IMR-90 (cell line): ENCODE data around the gene ZNF780B. TPM values are rescaled to one million over a fixed set of nuclear protein-coding genes. Genes with fewer than 3 reads are reported as not detected.

Experiments
- ATAC-seq: fragments of 200-7000 bp; cut with Tn5 transposase; 2 replicates; pipeline ENCODE4 v1.9.1; 2020; ENCODE audit warnings: low read depth, mild to moderate bottlenecking, moderate library complexity
- BruUV-seq: library from RNA; stranded (reverse); fragments of 400-500 nt; replicated peaks from 2 replicates; lab custom pipeline; 2021; lab: Mats Ljungman, UMichigan
- CTCF ChIA-PET: fragments of 300-600 bp; formaldehyde crosslinking; extraction: SDS; loops from one replicate; lab custom pipeline; 2021; ENCODE audit warnings: antibody characterized with exemption; lab: Yijun Ruan, JAX
- POLR2A ChIA-PET: fragments of 300-600 bp; sonication (Branson Sonifier 250); formaldehyde crosslinking; loops from one replicate; lab custom pipeline; 2022; ENCODE audit warnings: antibody characterized with exemption; ENCODE audit not compliant: unreplicated experiment; lab: Charles Lee
- DNase-seq: peaks from one replicate; pipeline ENCODE4 v3.0.0; 2013
- H2AFZ ChIP-seq: replicated peaks from 2 replicates; pipeline ENCODE3; 2013; ENCODE audit warnings: low read length, mild to moderate bottlenecking; ENCODE audit not compliant: poor library complexity
- H2AK5ac ChIP-seq: 2 replicates; pipeline ENCODE4 v1.6.1; 2013; ENCODE audit warnings: low read depth, low read length, inconsistent platforms
- H2AK9ac ChIP-seq: replicated peaks from 2 replicates; pipeline ENCODE3; 2013; ENCODE audit warnings: mild to moderate bottlenecking, low read depth, low read length, moderate library complexity; ENCODE audit not compliant: poor library complexity
- H2BK120ac ChIP-seq: 2 replicates; pipeline ENCODE4 v1.6.1; 2013; ENCODE audit warnings: low read depth, low read length, inconsistent platforms
- H2BK15ac ChIP-seq: 3 replicates; pipeline ENCODE4 v1.6.1; 2013; ENCODE audit warnings: low read depth, low read length, inconsistent platforms
- H2BK20ac ChIP-seq: 2 replicates; pipeline ENCODE4 v1.6.1; 2013; ENCODE audit warnings: low read depth, mild to moderate bottlenecking, inconsistent platforms, low read length, moderate library complexity
- H2BK5ac ChIP-seq: 2 replicates; pipeline ENCODE4 v1.6.1; 2013; ENCODE audit warnings: mild to moderate bottlenecking, low read depth, low read length, inconsistent platforms; ENCODE audit not compliant: poor library complexity, severe bottlenecking
- H3K14ac ChIP-seq: replicated peaks from 2 replicates; pipeline ENCODE4 v1.6.1; 2013; ENCODE audit warnings: low read depth, low read length, inconsistent platforms
- H3K18ac ChIP-seq: 2 replicates; pipeline ENCODE4 v1.6.1; 2013; ENCODE audit warnings: low read depth, low read length, control low read depth
- H3K23ac ChIP-seq: 2 replicates; pipeline ENCODE4 v1.6.1; 2013; ENCODE audit warnings: low read depth, low read length, inconsistent platforms
- H3K27ac ChIP-seq: 2 replicates; pipeline ENCODE4 v1.5.1; 2013; ENCODE audit warnings: mild to moderate bottlenecking, control low read depth, low read length; ENCODE audit not compliant: insufficient read depth
- H3K27me3 ChIP-seq: 2 replicates; pipeline ENCODE4 v1.6.1; 2013; ENCODE audit warnings: low read length; ENCODE audit not compliant: control insufficient read depth, insufficient read depth
- H3K36me3 ChIP-seq: 2 replicates; pipeline ENCODE4 v1.6.1; 2013; ENCODE audit warnings: low read length, mixed read lengths; ENCODE audit not compliant: control insufficient read depth, insufficient read depth
- H3K4ac ChIP-seq: 2 replicates; pipeline ENCODE4 v1.6.1; 2013; ENCODE audit warnings: low read depth, low read length, inconsistent platforms
- H3K4me1 ChIP-seq: 2 replicates; pipeline ENCODE4 v1.6.1; 2013; ENCODE audit warnings: low read length, mixed read lengths; ENCODE audit not compliant: control insufficient read depth, insufficient read depth
- H3K4me2 ChIP-seq: 2 replicates; pipeline ENCODE4 v1.6.1; 2013; ENCODE audit warnings: low read depth, mild to moderate bottlenecking, control low read depth, low read length, moderate library complexity
- H3K4me3 ChIP-seq: 2 replicates; pipeline ENCODE4 v1.5.1; 2013; ENCODE audit warnings: low read depth, mild to moderate bottlenecking, control low read depth, low read length, moderate library complexity; ENCODE audit not compliant: insufficient read depth
- H3K56ac ChIP-seq: 2 replicates; pipeline ENCODE4 v1.6.1; 2013; ENCODE audit warnings: low read length, inconsistent platforms; ENCODE audit not compliant: insufficient read depth; ENCODE audit errors: extremely low read depth
- H3K79me1 ChIP-seq, 2 experiments: 2 replicates each; pipeline ENCODE4 v1.6.1; 2013; ENCODE audit warnings: low read length in 2 of 2, inconsistent platforms in 1 of 2, low read depth in 1 of 2
- H3K9ac ChIP-seq: 2 replicates; pipeline ENCODE4 v1.6.1; 2013; ENCODE audit warnings: low read depth, low read length, control low read depth
- H3K9me1 ChIP-seq: 2 replicates; pipeline ENCODE4 v1.6.1; 2013; ENCODE audit warnings: low read length, inconsistent platforms; ENCODE audit not compliant: insufficient read depth
- H3K9me3 ChIP-seq: 2 replicates; pipeline ENCODE4 v1.6.1; 2013; ENCODE audit warnings: low read length; ENCODE audit not compliant: control insufficient read depth, insufficient read depth
- H4K20me1 ChIP-seq: 2 replicates; pipeline ENCODE4 v1.6.1; 2013; ENCODE audit warnings: low read length, inconsistent platforms; ENCODE audit not compliant: insufficient read depth
- H4K5ac ChIP-seq: 2 replicates; pipeline ENCODE4 v1.6.1; 2013; ENCODE audit warnings: mild to moderate bottlenecking, low read depth, low read length, control low read depth
- H4K8ac ChIP-seq, 2 experiments: 2 replicates each; pipeline ENCODE4 v1.6.1; 2013; ENCODE audit warnings: low read depth in 2 of 2, low read length in 2 of 2, control low read depth in 1 of 2, inconsistent platforms in 1 of 2
- H4K91ac ChIP-seq: 2 replicates; pipeline ENCODE4 v1.6.1; 2013; ENCODE audit warnings: low read depth, low read length, inconsistent platforms; ENCODE audit not compliant: insufficient read depth
- FOS ChIP-seq: fragments of 150-350 bp; IDR thresholded peaks from 2 replicates; pipeline ENCODE4 v1.6.1; 2016; ENCODE audit warnings: low read depth, low read length
- POLR2A ChIP-seq: IDR thresholded peaks from 2 replicates; pipeline ENCODE4 v1.6.1; 2012; ENCODE audit warnings: mild to moderate bottlenecking, low read depth, low read length
- RAD21 ChIP-seq: IDR thresholded peaks from 2 replicates; pipeline ENCODE4 v1.6.1; 2012; ENCODE audit warnings: low read length, improper control_type of control experiment
- WGBS, 2 experiments: methylation state at CpG; one replicate each; pipeline versions ENCODE4 v1.1.5 to v1.1.7; 2013; ENCODE audit warnings: missing lambda C conversion rate in 2 of 2; ENCODE audit not compliant: insufficient read length in 1 of 2; ENCODE audit errors: extremely low coverage in 2 of 2; 5-methylcytosine and 5-hydroxymethylcytosine counted together
- dilution Hi-C: fragments of 300-500 bp; cut with HindIII; formaldehyde crosslinking; loops from one replicate; pipeline ENCODE4 v1.14.3; 2018; ENCODE audit warnings: low sequenced_read_pairs; ENCODE audit not compliant: unreplicated experiment
- in situ Hi-C: fragments of 300-500 bp; cut with MboI; formaldehyde crosslinking; loops from 3 replicates; pipeline ENCODE4 v1.14.3; 2019; ENCODE audit warnings: low sequenced_read_pairs, inconsistent platforms, mixed read lengths
- intact Hi-C: fragments of 100-400 bp; cut with micrococcal nuclease; formaldehyde crosslinking; loops from 2 replicates; pipeline ENCODE4 v1.10.0; 2022
- polyA plus RNA-seq, 3 experiments: library from polyadenylated mRNA; depleted of rRNA; stranded (reverse); fragments of >200 nt; gene quantifications; 2 replicates each; pipeline ENCODE4 v1.2.3, GENCODE V29; 2012; ENCODE audit warnings: low replicate concordance in 1 of 3
- total RNA-seq: library from RNA; depleted of rRNA; stranded (reverse); fragments of >200 nt; gene quantifications from 2 replicates; pipeline ENCODE4 v1.2.3, GENCODE V29; 2012
- TF ChIP-seq, protein P1 (sequence below): conservative IDR thresholded peaks from 2 replicates; pipeline ENCODE4 v1.5.1; 2012; ENCODE audit warnings: mild to moderate bottlenecking, low read depth, low read length, improper control_type of control experiment
- TF ChIP-seq, protein P2 (sequence below): fragments of 150-350 bp; IDR thresholded peaks from 2 replicates; pipeline ENCODE4 v1.6.1; 2016; ENCODE audit warnings: low read depth, mild to moderate bottlenecking, low read length, moderate library complexity, borderline replicate concordance

Gene ZNF780B
- total and polyA plus RNA-seq, 2 of the 4 experiments (the other 2 are of a cell fraction) = 3.7 to 19.9 TPM

DNA sequence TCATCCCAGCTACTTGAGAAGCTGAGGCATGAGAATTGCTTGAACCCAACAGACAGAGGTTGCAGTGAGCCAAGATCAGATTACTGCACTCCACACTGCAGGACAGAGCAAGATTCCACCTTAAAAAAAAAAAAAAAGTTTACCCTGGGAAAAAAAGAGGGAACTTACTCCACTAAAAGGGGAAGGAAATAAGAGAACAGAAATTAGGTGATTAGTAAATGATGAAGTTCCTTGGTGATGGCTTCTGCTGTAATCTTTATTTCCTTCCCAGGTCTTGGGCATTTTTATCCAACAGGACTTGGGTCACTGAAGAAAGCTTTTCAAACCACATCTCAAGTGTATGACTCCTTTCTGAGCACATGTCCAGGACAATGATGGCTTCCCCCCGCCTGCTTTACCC lies 25.4 kb upstream of the ZNF780B start:
- Histone ChIP-seq H2BK20ac (no peak overlapping the region), H2AK9ac (no peak overlapping the region), H3K36me3 (peaks cover 30% of the 10 kb centered on the region), H3K79me1 (peaks cover 6 to 11% of the 10 kb centered on the region in 2 experiments; a peak in 3 of 4 replicates), H2AK5ac (no peak overlapping the region), H2BK120ac (no peak overlapping the region), H3K9me1 (peaks cover 5% of the 10 kb centered on the region; the same call in 1 of the 2 replicates), H3K4me2 (no peak overlapping the region), H3K9me3 (peaks cover 8% of the 10 kb centered on the region), H3K14ac (no peak overlapping the region), H3K4me3 (no peak overlapping the region), H3K4ac (no peak overlapping the region), H3K23ac (no peak overlapping the region), H2AFZ (no peak overlapping the region), H4K20me1 (no peaks in the 10 kb centered on the region), H3K18ac (no peak overlapping the region), H4K91ac (no peak overlapping the region), H3K4me1 (no peaks in the 10 kb centered on the region), H3K27ac (no peak overlapping the region), H3K56ac (no peak overlapping the region), H3K9ac (no peak overlapping the region), H4K8ac (no peak overlapping the region), H3K27me3 (no peaks in the 10 kb centered on the region), H2BK15ac (no peak overlapping the region), H4K5ac (no peak overlapping the region), H2BK5ac (no peak overlapping the region)
- CTCF ChIA-PET = no interaction called here
- ATAC-seq = no peak
- TF ChIP-seq POLR2A (no peak), FOS (no peak), RAD21 (no peak)
- TF ChIP-seq, protein P1, sequence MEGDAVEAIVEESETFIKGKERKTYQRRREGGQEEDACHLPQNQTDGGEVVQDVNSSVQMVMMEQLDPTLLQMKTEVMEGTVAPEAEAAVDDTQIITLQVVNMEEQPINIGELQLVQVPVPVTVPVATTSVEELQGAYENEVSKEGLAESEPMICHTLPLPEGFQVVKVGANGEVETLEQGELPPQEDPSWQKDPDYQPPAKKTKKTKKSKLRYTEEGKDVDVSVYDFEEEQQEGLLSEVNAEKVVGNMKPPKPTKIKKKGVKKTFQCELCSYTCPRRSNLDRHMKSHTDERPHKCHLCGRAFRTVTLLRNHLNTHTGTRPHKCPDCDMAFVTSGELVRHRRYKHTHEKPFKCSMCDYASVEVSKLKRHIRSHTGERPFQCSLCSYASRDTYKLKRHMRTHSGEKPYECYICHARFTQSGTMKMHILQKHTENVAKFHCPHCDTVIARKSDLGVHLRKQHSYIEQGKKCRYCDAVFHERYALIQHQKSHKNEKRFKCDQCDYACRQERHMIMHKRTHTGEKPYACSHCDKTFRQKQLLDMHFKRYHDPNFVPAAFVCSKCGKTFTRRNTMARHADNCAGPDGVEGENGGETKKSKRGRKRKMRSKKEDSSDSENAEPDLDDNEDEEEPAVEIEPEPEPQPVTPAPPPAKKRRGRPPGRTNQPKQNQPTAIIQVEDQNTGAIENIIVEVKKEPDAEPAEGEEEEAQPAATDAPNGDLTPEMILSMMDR = no peak
- TF ChIP-seq, protein P2, sequence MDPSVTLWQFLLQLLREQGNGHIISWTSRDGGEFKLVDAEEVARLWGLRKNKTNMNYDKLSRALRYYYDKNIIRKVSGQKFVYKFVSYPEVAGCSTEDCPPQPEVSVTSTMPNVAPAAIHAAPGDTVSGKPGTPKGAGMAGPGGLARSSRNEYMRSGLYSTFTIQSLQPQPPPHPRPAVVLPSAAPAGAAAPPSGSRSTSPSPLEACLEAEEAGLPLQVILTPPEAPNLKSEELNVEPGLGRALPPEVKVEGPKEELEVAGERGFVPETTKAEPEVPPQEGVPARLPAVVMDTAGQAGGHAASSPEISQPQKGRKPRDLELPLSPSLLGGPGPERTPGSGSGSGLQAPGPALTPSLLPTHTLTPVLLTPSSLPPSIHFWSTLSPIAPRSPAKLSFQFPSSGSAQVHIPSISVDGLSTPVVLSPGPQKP = no peak
- POLR2A ChIA-PET = no interaction called here
- intact Hi-C loops (no loop called here), dilution Hi-C loops (no loop called here), in situ Hi-C loops (no loop called here)
- DNase-seq = no peak
- WGBS, 2 experiments = no CpG with 5 or more reads among the region's 1 CpG
- no TSS peak for BruUV-seq
